ENCODE results near the gene LRRC49. TPM values are rescaled to one million over a fixed set of nuclear protein-coding genes. Genes with fewer than 3 reads are reported as not detected.

LRRC49 gene, protein sequence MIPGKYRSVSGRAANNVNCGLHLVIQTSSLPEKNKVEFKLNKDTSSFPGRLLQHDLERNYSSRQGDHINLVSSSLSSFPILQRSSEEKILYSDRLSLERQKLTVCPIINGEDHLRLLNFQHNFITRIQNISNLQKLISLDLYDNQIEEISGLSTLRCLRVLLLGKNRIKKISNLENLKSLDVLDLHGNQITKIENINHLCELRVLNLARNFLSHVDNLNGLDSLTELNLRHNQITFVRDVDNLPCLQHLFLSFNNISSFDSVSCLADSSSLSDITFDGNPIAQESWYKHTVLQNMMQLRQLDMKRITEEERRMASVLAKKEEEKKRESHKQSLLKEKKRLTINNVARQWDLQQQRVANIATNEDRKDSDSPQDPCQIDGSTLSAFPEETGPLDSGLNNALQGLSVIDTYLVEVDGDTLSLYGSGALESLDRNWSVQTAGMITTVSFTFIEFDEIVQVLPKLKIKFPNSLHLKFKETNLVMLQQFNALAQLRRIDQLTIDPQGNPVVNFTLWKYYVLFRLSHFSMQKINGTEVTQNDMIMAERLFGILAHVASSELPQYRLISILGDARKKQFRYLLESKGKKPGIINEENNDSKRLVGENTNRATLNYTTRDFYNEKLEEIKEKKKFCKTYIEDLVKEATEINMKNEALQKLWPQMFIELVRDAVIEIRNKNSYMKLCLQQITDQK
- polyA plus RNA-seq (2013, experiment 1 of 4), result 33.1 TPM
- polyA plus RNA-seq (2013, experiment 2 of 4), result 40.0 TPM
- 27.1 TPM for polyA plus RNA-seq (2013, experiment 3 of 4)
- 35.4 TPM for polyA plus RNA-seq (2013, experiment 4 of 4)

DNA sequence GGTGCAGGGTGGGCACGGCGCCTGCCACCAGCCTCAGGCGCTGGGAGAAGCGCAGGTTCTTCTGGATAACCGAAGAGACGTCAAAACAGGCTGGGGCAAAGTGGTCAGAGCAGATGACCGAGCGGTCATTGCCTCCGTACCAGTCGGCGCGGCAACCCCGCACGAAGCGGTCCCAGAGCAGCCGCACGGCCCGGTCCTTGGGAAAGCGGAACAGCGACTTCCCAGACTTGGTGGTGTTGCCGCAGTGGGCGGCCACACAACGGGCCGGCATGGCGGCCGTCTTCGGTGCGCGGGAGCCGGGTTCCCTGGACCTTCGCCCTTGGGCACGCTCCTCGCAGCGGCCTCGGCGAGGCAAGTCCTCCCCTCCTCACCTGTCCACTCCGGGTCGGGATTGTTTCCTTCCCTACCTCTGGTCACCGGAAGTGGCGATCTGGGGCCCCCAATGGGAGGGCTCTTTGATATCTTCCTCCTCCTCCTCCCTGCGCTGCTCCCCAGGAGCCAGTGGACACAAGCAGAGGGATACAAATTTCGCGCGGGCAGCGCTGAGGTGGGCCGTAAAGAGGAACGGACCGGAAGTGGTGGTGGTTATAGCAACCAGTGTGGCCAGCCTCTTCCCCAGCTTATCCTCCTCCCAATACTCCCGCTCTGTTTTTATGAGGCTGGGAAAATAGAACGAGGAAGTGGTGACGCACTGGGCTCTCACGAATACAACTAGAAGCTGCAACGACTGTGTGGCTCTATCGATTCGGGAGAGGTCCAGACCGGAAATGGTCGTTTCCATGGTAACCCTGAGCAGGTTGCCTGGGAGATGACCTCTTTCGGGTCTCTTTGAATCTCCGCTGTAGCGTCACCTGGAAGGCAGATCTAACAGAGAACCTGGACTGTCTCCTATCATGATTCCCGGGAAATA lies at the start of gene LRRC49, which contains the start of gene THAP10:
Gene LRRC49, plus strand, starts transcription at position 825 of the 910 bp plus-strand sequence. Its CDS starts 69 bp downstream, at position 894.
Gene THAP10, minus strand, starts transcription at position 432 of the 910 bp plus-strand sequence. Its CDS starts 161 bp downstream, at position 271.
- Histone ChIP-seq H3K27me3 (ENCODE audit: control insufficient read depth, insufficient read depth, low read length, poor library complexity, severe bottlenecking) (no peaks in the 10 kb centered on the region), H3K9me3 (ENCODE audit: control insufficient read depth, low read length) (no peaks in the 10 kb centered on the region), H3K36me3 (ENCODE audit: control insufficient read depth, insufficient read depth, low read length) (no peaks in the 10 kb centered on the region), H3K4me3 (ENCODE audit: insufficient read depth, low read depth, low read length) (peak within 1 kb of the TSS; percentile 61), H3K27ac (ENCODE audit: insufficient read depth, low read depth, low read length, poor library complexity, severe bottlenecking) (peak within 1 kb of the TSS; percentile 56), H3K4me1 (ENCODE audit: control insufficient read depth, insufficient read depth, low read length) (peaks cover 11% of the 10 kb centered on the region)
- 0% methylated on average over 60 to 61 of the region's 61 CpGs for WGBS, 2 experiments

DNA sequence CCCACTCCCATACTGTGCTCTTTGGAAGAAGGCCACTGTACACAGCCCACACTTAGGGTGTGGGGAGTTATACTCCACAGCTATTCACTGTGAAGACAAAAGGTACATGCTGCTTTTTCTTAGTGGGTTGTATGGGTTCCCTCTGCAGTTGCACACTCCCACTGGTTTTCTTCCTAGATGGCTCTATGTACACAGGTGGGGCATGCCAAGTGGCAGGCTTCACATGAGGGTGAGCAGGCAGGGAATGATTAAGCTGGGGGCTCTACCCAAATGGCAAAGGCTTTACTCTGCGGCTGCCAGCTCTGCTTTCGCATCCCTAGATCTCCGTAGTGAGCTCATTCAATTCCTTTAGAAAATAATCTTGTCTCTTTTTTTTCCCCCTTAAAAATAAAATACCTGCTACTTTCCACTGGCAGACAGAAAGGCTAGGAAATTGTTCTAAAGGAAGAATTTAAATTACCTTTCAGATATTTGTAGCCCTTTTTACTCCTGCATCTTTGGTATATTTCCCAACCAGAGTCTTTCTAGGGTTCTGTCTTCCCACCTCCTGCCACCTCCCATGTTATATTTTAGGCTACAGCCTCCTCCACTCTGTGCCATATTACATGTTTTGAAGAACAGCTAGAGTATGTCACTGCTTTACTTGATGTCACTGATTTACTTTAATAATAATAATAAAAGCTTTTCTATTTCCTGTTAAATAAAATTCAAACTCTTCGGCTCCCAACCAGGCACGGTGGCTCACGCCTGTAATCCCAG lies 46.8 kb upstream of the LRRC49 start:
- H3K9me3 ChIP-seq (ENCODE audit: control insufficient read depth, low read length), result no peaks in the 10 kb centered on the region
- no peaks in the 10 kb centered on the region for H3K36me3 ChIP-seq (ENCODE audit: control insufficient read depth, insufficient read depth, low read length)
- no peaks in the 10 kb centered on the region for H3K27me3 ChIP-seq (ENCODE audit: control insufficient read depth, insufficient read depth, low read length, poor library complexity, severe bottlenecking)
- H3K27ac ChIP-seq (ENCODE audit: insufficient read depth, low read depth, low read length, poor library complexity, severe bottlenecking), result no peak overlapping the region
- WGBS, 2 experiments, result 95 to 96% methylated on average over 6 of the region's 6 CpGs
- H3K4me3 ChIP-seq (ENCODE audit: insufficient read depth, low read depth, low read length), result no peak overlapping the region
- no peaks in the 10 kb centered on the region for H3K4me1 ChIP-seq (ENCODE audit: control insufficient read depth, insufficient read depth, low read length)

DNA sequence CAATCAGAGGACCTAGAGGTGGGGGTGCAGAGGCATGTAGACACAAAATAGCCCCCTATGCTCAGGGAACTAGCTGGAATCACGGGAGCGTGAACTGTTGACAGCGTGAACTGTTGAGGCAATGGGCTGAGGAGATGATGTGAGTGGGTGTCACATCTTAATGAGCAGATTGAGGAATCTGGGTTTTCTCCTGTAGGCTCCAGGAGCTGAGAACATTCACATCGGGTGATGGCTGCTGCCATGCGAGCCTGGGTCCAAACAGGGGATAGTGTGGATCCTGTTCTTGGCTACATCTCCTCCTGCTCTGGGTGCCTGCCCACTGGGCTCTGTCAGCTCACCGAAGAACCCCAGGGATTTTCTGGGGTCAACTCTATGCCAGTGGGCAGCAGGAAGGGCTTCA lies 40.7 kb upstream of the LRRC49 start:
- Histone ChIP-seq H3K9me3 (ENCODE audit: control insufficient read depth, low read length) (no peaks in the 10 kb centered on the region), H3K4me3 (ENCODE audit: insufficient read depth, low read depth, low read length) (no peak overlapping the region), H3K27ac (ENCODE audit: insufficient read depth, low read depth, low read length, poor library complexity, severe bottlenecking) (no peak overlapping the region), H3K4me1 (ENCODE audit: control insufficient read depth, insufficient read depth, low read length) (no peaks in the 10 kb centered on the region), H3K27me3 (ENCODE audit: control insufficient read depth, insufficient read depth, low read length, poor library complexity, severe bottlenecking) (peaks cover 14% of the 10 kb centered on the region), H3K36me3 (ENCODE audit: control insufficient read depth, insufficient read depth, low read length) (no peaks in the 10 kb centered on the region)
- 95% methylated on average over 6 of the region's 6 CpGs for WGBS, 2 experiments

DNA sequence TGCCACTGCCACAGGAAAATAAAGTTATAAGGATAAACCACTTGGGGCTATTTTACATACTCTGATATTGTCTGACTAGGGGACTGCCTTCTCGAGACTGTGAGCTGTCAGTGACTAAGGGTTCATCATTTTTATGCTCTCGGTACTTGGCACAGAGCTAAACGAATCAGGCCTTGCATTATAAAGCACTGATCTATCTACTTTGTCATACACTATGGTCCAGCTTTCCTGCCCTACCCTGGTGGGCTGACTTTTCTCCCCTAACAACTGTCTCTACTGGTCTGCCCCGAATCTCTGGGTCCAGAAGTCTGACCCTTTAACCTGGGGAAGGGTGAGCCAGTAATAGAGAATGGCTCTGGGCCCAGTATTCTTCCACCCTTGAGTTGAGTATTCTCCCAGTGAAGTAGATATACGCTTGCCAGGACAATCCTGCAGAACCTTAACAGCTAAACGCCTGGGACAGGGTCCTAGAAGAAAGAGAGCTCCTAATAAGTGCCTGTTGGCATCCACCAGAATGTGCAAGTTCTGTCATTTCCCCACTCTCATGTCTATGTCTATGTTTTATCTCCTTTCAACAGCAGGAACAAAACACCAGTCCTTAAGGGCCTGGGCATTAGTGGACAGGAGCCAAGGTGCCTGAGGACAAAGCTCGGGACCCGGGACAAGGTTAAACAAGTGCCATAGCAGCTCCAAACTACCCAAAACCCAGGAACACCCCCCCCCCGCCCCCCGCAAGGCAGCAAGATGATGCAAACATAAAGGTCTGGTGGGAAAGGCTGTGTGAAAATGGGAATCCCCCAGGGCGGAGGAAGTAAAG lies 39.9 kb upstream of the LRRC49 start:
- Histone ChIP-seq H3K27me3 (ENCODE audit: control insufficient read depth, insufficient read depth, low read length, poor library complexity, severe bottlenecking) (peaks cover 14% of the 10 kb centered on the region), H3K4me1 (ENCODE audit: control insufficient read depth, insufficient read depth, low read length) (no peaks in the 10 kb centered on the region), H3K36me3 (ENCODE audit: control insufficient read depth, insufficient read depth, low read length) (no peaks in the 10 kb centered on the region), H3K9me3 (ENCODE audit: control insufficient read depth, low read length) (no peaks in the 10 kb centered on the region), H3K27ac (ENCODE audit: insufficient read depth, low read depth, low read length, poor library complexity, severe bottlenecking) (no peak overlapping the region), H3K4me3 (ENCODE audit: insufficient read depth, low read depth, low read length) (peak overlapping the region; percentile 81)
- 68 to 74% methylated on average over 9 of the region's 11 CpGs for WGBS, 2 experiments

DNA sequence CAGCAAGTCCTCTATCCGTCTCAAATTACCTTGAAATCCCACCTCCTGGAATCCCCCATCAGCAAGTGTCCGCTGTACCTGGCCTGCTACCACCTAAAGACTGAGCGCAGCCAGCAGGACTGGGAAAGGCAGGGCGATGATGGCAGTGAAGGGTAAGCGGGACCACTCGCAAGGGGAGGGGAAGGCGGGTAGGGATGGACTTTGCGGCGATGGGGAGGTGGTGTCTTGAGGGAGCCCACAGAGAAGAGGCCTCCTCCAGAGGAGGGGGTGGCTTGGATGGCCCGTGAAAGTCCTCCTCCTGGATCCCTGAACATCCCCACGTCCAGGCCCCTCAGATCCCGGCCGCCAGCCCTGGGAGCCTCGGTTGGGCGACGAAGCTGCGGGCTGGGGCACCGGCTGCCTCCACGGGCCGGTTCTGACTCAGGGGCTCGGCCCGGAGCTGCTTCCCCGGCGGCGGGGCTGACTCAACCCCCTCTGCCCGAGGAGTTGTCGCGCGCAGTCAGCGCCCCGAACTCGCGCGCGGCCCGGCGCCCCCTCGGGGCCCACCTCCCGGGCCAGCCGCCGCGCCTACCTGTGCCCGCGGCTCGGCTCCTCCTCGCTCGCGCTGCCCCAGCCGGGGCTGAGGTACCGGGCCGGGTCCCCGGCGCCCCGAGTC lies 39.2 kb upstream of the LRRC49 start:
- Histone ChIP-seq H3K4me1 (ENCODE audit: control insufficient read depth, insufficient read depth, low read length) (no peaks in the 10 kb centered on the region), H3K36me3 (ENCODE audit: control insufficient read depth, insufficient read depth, low read length) (no peaks in the 10 kb centered on the region), H3K9me3 (ENCODE audit: control insufficient read depth, low read length) (no peaks in the 10 kb centered on the region), H3K27me3 (ENCODE audit: control insufficient read depth, insufficient read depth, low read length, poor library complexity, severe bottlenecking) (peaks cover 14% of the 10 kb centered on the region), H3K4me3 (ENCODE audit: insufficient read depth, low read depth, low read length) (peak overlapping the region; percentile 81), H3K27ac (ENCODE audit: insufficient read depth, low read depth, low read length, poor library complexity, severe bottlenecking) (no peak overlapping the region)
- 1% methylated on average over 54 of the region's 54 CpGs for WGBS, 2 experiments

DNA sequence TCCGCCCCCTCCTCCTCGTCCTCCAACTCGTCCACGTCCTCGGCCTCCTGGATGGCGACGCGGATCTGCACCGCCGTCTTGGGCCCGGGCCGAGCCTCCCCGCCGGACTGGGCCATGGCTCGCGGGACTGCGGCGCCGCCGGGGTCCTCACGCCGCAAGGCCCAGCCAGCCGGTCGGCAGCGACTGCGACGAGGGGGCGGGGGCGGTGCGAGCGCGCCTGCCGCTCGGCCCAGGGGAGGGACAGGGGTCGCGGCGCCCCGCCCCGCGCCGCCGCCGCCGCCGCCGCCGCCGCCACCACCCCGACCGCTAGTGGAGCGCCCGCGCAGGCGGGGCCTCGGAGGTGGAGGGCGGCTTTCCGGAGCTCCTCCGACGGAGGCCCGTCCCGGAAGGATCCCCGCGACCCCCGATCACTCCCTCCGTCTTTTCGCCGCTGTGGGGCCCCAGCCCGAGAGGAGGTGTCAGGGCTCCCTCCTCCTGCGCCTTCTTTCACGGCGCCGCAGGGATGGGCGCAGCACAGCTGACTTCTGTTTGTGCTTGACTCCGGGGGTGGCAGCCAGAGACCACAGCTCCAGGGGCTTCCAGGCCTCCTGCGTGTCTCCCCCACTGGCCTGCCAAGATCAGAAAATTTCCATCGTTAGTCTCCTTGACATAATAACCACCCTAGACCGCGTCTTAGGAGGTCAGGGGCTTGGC lies 38.5 kb upstream of the LRRC49 start, which contains the start of gene LARP6:
Gene LARP6, minus strand, starts transcription at position 185 of the 693 bp plus-strand sequence. Its CDS starts 69 bp downstream, at position 116.
- WGBS, 2 experiments, result 1% methylated on average over 78 of the region's 78 CpGs
- Histone ChIP-seq H3K27ac (ENCODE audit: insufficient read depth, low read depth, low read length, poor library complexity, severe bottlenecking) (no peak within 1 kb of the TSS), H3K4me1 (ENCODE audit: control insufficient read depth, insufficient read depth, low read length) (no peaks in the 10 kb centered on the region), H3K27me3 (ENCODE audit: control insufficient read depth, insufficient read depth, low read length, poor library complexity, severe bottlenecking) (peaks cover 14% of the 10 kb centered on the region), H3K9me3 (ENCODE audit: control insufficient read depth, low read length) (no peaks in the 10 kb centered on the region), H3K36me3 (ENCODE audit: control insufficient read depth, insufficient read depth, low read length) (no peaks in the 10 kb centered on the region), H3K4me3 (ENCODE audit: insufficient read depth, low read depth, low read length) (peak within 1 kb of the TSS; percentile 81)

DNA sequence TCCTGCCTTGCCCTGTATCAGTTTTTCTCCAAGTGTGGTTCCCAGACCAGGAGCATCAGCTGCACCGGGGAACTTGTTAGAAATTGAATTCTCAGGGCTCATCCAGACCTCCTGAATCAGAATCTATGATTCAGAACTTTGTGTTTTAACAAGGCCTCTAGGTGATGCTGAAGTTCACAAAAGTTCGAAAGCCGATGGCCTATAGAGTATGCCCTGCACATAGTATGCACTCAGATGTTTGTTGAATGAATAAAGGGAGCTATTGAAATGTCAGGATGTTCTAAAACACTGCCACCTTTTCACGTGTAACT lies 38.0 kb upstream of the LRRC49 start:
- Histone ChIP-seq H3K4me3 (ENCODE audit: insufficient read depth, low read depth, low read length) (peak overlapping the region; percentile 81), H3K36me3 (ENCODE audit: control insufficient read depth, insufficient read depth, low read length) (no peaks in the 10 kb centered on the region), H3K4me1 (ENCODE audit: control insufficient read depth, insufficient read depth, low read length) (no peaks in the 10 kb centered on the region), H3K27me3 (ENCODE audit: control insufficient read depth, insufficient read depth, low read length, poor library complexity, severe bottlenecking) (peaks cover 14% of the 10 kb centered on the region), H3K9me3 (ENCODE audit: control insufficient read depth, low read length) (no peaks in the 10 kb centered on the region), H3K27ac (ENCODE audit: insufficient read depth, low read depth, low read length, poor library complexity, severe bottlenecking) (no peak overlapping the region)
- 61 to 62% methylated on average over 4 of the region's 4 CpGs for WGBS, 2 experiments

DNA sequence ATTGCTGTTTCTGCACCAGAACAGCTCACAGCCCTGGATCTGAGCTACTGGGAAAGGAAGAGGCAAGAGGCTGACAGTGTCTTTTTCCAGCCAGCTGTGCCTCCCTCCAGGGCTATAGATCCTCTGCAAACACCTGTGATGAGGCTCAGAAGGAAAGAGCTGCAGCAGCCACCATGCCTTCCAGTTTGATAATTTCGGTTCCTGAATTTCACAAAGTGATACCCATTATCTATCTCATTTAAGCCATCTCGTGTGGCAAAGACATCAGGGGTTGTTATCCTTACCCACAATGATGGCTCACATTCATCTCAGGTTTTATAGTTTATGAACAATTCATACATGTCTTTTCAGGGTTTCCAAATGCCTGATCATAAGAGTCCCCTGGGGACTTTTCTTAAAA lies 36.9 kb upstream of the LRRC49 start:
- Histone ChIP-seq H3K27ac (ENCODE audit: insufficient read depth, low read depth, low read length, poor library complexity, severe bottlenecking) (no peak overlapping the region), H3K4me3 (ENCODE audit: insufficient read depth, low read depth, low read length) (no peak overlapping the region)
- WGBS, 2 experiments, result 86% methylated on average over 2 of the region's 2 CpGs

More for the DNA sequence above, 36.9 kb upstream of the LRRC49 start:
- peaks cover 14% of the 10 kb centered on the region for H3K27me3 ChIP-seq (ENCODE audit: control insufficient read depth, insufficient read depth, low read length, poor library complexity, severe bottlenecking)
- H3K4me1 ChIP-seq (ENCODE audit: control insufficient read depth, insufficient read depth, low read length), result no peaks in the 10 kb centered on the region
- H3K9me3 ChIP-seq (ENCODE audit: control insufficient read depth, low read length), result no peaks in the 10 kb centered on the region
- no peaks in the 10 kb centered on the region for H3K36me3 ChIP-seq (ENCODE audit: control insufficient read depth, insufficient read depth, low read length)

Measured in ectodermal cell (in vitro differentiated cells).